Measurements from ENCODE around the gene RHBDD3.

RHBDD3 gene

DNA sequence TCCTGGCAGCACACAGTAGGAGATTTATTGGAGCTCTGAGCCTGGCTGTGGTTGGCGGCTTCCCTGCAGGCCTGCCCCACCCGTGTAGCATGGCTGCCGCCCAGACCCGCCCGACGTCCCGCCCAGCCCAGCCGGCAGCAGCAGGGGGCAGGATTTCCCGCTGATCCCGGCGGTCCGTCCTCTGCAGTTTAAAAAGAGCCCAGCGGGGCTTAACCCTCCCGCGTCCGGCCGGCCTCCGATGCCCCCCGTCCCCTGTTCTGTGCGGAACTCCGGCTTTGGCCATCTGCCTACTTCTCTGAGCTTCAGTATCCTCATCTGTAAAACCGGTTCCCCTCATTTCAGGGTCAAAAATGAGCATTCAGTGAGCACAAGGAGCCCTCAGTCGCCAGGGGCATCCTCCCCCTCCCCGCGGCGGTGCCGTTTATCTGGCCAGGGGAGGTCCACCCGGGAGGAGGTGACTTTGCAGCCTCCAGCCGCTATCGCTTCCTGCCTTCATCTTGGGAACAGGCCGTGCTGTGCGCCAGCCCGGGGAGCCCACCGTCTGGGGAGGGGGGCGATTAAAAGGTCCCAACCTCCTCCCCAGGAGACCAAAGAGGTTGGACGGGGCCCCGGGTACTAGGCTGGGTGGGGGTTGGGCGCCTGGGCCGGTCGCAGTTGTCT is 38.5 kb upstream of the RHBDD3 start, which contains the start of gene GAS2L1:
GAS2L1 (plus strand) TSS at position 476 of the 660 bp plus-strand sequence. CDS start 1,456 bp downstream, outside the sequence.
- DNase-seq, result peak; percentile 29

DNA sequence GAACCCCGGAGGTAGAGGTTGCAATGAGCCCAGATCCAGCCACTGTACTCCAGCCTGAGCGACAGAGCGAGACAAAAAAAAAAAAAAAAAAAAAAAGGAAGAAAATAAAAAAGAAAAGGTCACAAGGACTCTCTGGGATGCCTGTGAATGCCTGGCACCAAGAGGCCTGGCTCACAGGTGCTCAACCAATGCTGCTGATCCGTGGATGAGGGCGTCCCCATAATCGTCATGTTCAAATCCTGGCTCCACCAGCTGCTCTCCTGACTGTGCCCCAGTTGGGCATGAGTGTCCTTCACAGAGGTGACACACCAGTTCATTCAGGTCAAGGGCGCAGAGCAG is 38.0 kb upstream of the RHBDD3 start:
- DNase-seq, result no peak

- DNase-seq, result no peak
Observed at GRCh38 chr22:29302681-29303465, 35.1 kb upstream of the RHBDD3 start.

DNA sequence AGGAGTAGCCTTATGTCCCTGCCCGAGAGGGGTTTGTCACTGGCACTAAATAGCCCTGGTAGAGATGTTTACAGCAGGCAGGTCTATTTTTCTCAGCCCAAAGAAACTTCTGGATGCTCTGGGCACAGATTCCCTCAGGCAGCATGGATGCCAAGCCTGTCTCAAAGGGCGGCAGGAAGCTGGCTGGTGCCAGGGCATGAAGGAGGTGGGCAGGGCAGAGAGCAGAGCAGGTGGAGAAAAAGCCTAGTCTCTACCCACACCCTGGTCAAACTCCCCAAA is 34.6 kb upstream of the RHBDD3 start:
- no peak for DNase-seq

GRCh38 chr22:29301716-29302401 is 34.1 kb upstream of the RHBDD3 start:
- no peak for DNase-seq

DNA sequence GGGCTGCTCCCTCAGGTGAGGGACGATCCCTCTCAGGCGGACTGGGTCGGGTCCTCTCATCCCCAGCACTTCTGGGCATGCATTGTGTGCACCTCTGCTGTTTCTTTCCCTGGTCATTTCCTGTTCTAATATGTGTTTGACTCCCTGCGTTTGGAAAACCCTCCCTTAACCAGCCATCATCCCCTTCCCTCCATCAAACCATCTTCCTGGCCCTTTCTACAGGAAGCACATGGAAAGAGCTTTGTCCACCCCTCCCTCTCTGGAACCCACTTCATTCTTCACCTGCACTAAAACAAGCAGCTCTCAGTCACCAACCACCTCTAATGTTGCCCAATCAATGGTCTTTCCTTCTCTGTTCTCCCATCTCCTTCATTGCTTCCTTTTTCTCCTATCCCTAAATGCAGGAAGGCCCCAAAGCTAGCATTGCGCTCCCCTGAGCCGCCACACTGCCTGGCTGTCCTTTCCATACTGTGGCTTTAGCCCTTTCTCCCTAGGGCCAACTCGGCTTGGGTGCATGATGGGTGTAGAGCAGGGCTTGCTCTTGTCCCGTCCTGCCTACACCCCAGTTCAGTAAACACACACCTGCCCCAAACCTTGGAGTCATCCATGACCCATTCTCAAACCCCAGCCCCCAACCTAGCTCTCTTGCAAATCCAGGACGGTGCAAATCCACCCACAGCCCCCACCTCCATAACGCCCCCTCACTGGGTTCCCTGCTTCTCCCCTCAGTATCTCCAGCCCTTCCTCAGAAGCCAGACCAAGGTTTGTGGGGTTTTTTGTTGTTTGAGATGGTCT is 33.2 kb upstream of the RHBDD3 start:
- DNase-seq, result no peak

DNA sequence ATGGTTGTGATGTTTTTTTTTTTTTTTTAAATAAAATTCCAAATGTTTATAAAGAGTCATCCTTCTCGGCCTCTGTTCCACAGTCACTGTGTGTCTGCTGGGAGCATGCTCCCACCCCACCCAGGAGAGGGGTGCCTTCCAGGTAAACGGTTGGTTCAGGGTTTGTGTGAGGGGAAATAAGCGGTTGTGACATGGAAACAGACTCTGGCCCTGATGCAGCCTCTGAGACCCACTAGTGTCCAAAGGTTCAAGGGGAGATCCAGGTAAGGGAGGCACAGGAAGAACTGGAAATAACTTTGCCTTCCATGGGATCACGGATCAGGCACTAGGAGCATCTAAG is 32.7 kb upstream of the RHBDD3 start:
- no peak for DNase-seq

GRCh38 chr22:29299136-29299900 is 31.5 kb upstream of the RHBDD3 start:
- DNase-seq, result no peak

DNA sequence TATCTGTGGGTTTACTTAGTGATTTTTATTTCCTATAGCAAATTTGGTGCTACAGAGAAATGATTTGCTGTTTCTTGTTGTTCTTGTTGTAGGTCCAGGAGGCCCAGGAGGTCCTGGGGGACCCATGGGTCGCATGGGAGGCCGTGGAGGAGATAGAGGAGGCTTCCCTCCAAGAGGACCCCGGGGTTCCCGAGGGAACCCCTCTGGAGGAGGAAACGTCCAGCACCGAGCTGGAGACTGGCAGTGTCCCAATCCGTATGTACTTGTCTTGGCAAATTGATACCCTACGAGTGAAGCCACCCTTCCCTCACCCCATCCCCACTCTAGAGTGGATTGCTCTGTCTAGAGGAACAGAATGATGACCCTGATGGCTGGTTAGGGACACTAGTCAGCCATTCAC is 30.9 kb upstream of the RHBDD3 start:
- DNase-seq, result no peak

DNA sequence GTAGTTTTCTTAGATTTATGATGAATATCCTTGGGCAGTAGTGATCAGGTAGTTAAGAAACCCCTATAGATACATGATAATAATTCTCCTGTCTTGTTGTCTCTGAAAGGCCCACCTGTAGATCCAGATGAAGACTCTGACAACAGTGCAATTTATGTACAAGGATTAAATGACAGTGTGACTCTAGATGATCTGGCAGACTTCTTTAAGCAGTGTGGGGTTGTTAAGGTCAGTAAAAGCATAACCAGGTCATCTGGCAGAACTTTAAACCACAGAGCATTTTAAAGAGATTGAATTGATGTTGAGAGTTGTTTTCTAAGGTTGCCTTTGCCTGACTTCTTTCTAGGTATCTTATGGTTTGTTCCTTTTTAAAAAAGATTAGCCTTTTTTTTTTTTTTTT is 24.6 kb upstream of the RHBDD3 start:
- DNase-seq, result no peak

- DNase-seq, result no peak
Observed at GRCh38 chr22:29291215-29291614, 23.4 kb upstream of the RHBDD3 start.

DNA sequence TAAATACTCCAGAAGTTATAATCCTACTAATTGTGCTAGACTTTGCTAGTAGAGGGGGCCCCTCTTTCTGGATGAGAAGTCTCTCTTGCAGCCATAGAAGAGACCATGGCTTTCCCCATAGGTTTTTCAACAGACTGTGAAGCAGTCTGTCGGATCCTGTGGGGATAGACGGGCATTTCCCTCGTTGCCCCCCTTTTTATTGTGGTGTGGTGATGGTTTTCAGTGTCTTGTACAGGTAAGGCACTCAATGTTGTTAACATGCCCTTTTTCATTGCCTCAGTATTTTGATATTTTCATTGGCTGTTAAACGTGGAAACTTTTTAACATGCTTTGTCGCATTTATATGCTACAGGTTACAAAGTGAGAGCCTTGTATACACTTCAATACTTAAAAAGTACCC is 22.3 kb upstream of the RHBDD3 start:
- no peak for DNase-seq

GRCh38 chr22:29288837-29289236 is 21.1 kb upstream of the RHBDD3 start:
- no peak for DNase-seq

DNA sequence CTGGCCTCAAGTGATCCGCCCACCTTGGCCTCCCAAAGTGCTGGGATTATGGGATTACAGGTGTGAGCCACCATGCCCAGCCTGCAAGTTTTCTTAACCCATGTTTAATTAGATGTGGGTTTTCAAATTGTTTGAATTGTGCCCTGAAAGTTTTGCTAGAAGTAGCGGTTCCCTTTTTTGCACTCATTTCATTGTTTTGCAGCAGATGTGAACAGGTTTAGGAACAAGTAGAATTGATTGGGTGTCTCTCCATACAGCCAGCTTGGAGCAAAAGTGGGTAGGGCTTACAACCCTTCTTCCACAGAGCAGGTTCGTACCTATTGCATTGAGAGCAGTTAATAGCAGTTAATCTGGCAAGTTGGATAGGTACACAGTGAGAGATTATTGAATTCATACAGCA is 16.4 kb upstream of the RHBDD3 start:
- no peak for DNase-seq

DNA sequence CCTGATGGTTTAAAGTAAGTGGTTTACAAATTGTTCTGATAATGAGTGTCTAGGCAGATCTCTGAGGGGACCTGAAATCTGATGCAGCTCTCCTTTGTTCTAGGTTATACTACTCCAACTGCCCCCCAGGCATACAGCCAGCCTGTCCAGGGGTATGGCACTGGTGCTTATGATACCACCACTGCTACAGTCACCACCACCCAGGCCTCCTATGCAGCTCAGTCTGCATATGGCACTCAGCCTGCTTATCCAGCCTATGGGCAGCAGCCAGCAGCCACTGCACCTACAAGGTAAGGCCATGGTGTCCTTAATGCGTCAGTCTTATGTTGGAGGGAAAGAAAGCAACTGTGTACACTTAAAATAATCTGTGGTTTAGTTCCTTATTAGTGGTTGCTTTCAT is 10.1 kb upstream of the RHBDD3 start:
- no peak for DNase-seq

GRCh38 chr22:29275819-29276565 is 8.2 kb upstream of the RHBDD3 start:
- no peak for DNase-seq

- no peak for DNase-seq
Observed at GRCh38 chr22:29275167-29275566, 7.4 kb upstream of the RHBDD3 start.

DNA sequence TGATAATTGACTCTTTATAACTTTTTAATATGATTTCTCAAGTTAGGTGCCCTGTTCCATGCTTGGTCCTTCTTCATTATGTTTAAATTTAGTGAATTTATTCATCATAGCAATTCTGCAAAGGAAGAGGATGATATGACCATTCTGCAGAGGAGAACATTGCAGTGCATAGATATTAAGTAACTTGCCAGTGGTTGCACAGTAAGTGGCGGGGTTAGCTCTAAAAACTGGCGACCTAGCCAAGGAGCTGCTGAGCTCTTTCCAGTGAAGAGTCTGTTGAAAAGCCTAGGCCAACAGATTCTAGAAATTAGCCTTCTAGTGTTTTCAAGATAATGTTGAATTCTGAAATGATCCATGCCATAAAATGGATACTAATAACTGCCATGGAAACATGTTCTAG is 4.8 kb upstream of the RHBDD3 start:
- no peak for DNase-seq

GRCh38 chr22:29270475-29271271 is 2.9 kb upstream of the RHBDD3 start:
- no peak for DNase-seq

DNA sequence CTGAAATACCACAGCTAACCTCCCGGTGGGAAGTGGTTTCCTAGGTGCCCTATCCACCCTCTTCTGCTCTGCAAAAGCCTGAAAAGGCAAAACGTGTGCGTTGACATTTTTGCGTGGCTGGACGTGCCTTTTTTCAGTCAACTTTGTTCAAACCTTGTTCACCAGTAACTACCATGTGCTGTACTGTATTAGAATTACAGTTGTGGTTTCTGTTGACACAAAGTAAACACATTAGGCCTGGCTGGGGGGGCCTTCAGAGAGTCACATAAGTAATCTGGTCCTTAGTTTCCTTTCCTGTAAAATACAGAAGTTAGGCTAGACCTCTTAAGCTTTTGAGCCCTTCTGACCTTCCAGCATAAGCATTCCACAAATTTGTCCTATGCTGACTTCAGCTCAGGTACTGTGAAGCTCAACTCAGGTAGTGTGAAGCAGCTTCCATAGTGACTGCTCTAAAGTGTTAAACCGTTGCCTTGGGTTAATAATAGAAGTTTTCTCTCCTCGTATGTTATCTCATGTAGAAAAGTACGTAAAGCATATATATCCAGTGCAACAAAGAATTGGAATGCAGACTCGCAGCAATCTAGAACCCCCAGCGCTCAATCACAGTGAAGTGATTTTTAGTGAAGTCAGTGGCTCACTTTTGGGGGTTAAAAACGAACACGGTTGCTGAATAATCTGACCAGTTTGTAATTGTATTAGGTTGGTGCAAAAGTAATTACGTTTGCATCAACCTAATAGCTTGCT is 2.1 kb upstream of the RHBDD3 start:
- DNase-seq, result peak; percentile 11

DNA sequence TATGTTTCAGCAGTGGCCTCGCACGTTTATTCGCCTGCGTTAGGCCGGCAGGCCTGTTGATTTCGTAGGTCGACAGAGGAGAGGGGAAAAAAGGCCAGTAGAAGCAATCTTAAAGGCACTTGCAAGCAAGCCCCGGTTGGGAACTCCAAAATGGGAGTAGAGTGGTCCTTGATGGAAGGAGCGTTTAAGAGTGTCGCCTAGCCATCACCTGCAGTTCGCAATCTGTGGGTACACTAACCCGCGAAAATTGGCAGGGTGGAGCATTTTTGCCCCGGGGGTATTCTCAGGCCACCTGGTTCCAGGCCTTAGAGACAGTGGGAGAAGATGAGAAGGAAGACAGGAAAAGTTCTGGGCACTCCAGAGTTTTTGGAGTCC is 1.4 kb upstream of the RHBDD3 start:
- DNase-seq, result no peak
